Endodermal cell (in vitro differentiated cells): ENCODE measurements around the gene RBM15. TPM values are rescaled to one million over a fixed set of nuclear protein-coding genes. Genes with fewer than 3 reads are reported as not detected.

ENCODE experiments used
- DNase-seq: peaks from one replicate; pipeline ENCODE4 v3.0.0-alpha.2; 2017
- H3K27ac ChIP-seq: 2 replicates; pipeline ENCODE4 v1.5.1; 2013; ENCODE audit warnings: mild to moderate bottlenecking, low read depth, low read length, moderate library complexity
- H3K27me3 ChIP-seq: 2 replicates; pipeline ENCODE4 v1.6.1; 2013; ENCODE audit warnings: mild to moderate bottlenecking, low read length, moderate library complexity; ENCODE audit not compliant: insufficient read depth, control insufficient read depth, poor library complexity, severe bottlenecking
- H3K36me3 ChIP-seq: 2 replicates; pipeline ENCODE4 v1.7.0; 2013; ENCODE audit warnings: mild to moderate bottlenecking, low read length, moderate library complexity; ENCODE audit not compliant: control insufficient read depth, insufficient read depth
- H3K4me1 ChIP-seq: one replicate; pipeline ENCODE4 v1.7.0; 2013; ENCODE audit warnings: low read length; ENCODE audit not compliant: control insufficient read depth, insufficient read depth
- H3K4me3 ChIP-seq: 2 replicates; pipeline ENCODE4 v1.5.1; 2013; ENCODE audit warnings: mild to moderate bottlenecking, low read length, moderate library complexity
- H3K9ac ChIP-seq: 2 replicates; pipeline ENCODE4 v1.6.1; 2013; ENCODE audit warnings: mild to moderate bottlenecking, low read length, moderate library complexity; ENCODE audit not compliant: poor library complexity, severe bottlenecking; ENCODE audit errors: extremely low read depth
- H3K9me3 ChIP-seq: 2 replicates; pipeline ENCODE4 v1.6.1; 2013; ENCODE audit warnings: mild to moderate bottlenecking, low read length, moderate library complexity; ENCODE audit not compliant: control insufficient read depth
- H3K27ac Mint-ChIP-seq: 2 replicates; pipeline ENCODE4 v1.8.0; 2020; ENCODE audit warnings: mixed read lengths
- H3K27me3 Mint-ChIP-seq: 2 replicates; pipeline ENCODE4 v1.8.0; 2021; ENCODE audit warnings: mild to moderate bottlenecking, mixed read lengths; ENCODE audit not compliant: insufficient read depth
- H3K36me3 Mint-ChIP-seq: 2 replicates; pipeline ENCODE4 v1.8.0; 2020; ENCODE audit warnings: low read depth, mixed read lengths
- H3K4me1 Mint-ChIP-seq: 2 replicates; pipeline ENCODE4 v1.8.0; 2020; ENCODE audit warnings: mixed read lengths
- H3K4me3 Mint-ChIP-seq: 2 replicates; pipeline ENCODE4 v1.8.0; 2020; ENCODE audit warnings: mild to moderate bottlenecking, moderate library complexity, mixed read lengths
- H3K9me3 Mint-ChIP-seq: 2 replicates; pipeline ENCODE4 v1.8.0; 2020; ENCODE audit warnings: mild to moderate bottlenecking, mixed read lengths
- WGBS, 2 experiments: methylation state at CpG; one replicate each; pipeline versions ENCODE4 v1.1.5 to v1.1.7; 2013; ENCODE audit warnings: missing lambda C conversion rate in 2 of 2, mixed read lengths in 1 of 2; ENCODE audit not compliant: insufficient coverage in 1 of 2, insufficient read length in 1 of 2; 5-methylcytosine and 5-hydroxymethylcytosine counted together
- total RNA-seq, 2 donors: library from RNA; stranded (reverse); fragmentation: NEBNext Ultra II Directional in 1 of 2; extraction: Animal tissue kit (Norgen Biotek cat#: 25700) in 1 of 2; gene quantifications; 2 replicates in 1 of 2; 3 replicates in 1 of 2; pipeline ENCODE4 v1.2.1, GENCODE V29; 2021
- TF ChIP-seq, protein P1 (sequence below): fragments of 200-600 bp; sonication (generic); conservative IDR thresholded peaks from 2 replicates; pipeline ENCODE4 v1.5.0; 2021; ENCODE audit warnings: antibody characterized with exemption, mild to moderate bottlenecking

The RBM15 gene
- total RNA-seq, 2 donors from 2014 or later: 42.0 to 54.2 TPM

DNA sequence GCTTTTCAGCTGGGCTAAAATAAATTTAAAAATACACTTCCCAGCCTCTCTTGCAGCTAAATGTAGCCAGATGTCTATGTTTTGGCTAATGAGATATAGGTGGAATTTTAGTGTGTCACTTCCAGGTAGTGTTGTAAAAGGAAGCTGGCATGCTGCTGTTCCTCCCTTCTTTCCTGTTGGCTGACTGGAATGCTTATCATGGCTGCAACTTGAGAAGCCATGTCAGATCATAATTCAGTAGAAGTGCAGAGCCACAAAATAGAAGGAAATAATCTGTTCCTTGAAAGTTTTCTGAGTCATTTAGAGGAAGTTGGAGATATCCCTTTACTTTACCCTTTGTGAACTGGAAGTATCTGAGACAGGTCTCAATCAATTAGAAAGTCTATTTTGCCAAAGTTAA lies 10.9 kb upstream of the RBM15 start:
- Mint-ChIP-seq H3K4me1 (no peaks in the 10 kb centered on the region), H3K4me3 (no peak overlapping the region), H3K9me3 (no peaks in the 10 kb centered on the region), H3K36me3 (peaks cover 2% of the 10 kb centered on the region), H3K27me3 (no peaks in the 10 kb centered on the region), H3K27ac (no peak overlapping the region)
- no peak overlapping the region for H3K9ac ChIP-seq
- TF ChIP-seq, protein P1, sequence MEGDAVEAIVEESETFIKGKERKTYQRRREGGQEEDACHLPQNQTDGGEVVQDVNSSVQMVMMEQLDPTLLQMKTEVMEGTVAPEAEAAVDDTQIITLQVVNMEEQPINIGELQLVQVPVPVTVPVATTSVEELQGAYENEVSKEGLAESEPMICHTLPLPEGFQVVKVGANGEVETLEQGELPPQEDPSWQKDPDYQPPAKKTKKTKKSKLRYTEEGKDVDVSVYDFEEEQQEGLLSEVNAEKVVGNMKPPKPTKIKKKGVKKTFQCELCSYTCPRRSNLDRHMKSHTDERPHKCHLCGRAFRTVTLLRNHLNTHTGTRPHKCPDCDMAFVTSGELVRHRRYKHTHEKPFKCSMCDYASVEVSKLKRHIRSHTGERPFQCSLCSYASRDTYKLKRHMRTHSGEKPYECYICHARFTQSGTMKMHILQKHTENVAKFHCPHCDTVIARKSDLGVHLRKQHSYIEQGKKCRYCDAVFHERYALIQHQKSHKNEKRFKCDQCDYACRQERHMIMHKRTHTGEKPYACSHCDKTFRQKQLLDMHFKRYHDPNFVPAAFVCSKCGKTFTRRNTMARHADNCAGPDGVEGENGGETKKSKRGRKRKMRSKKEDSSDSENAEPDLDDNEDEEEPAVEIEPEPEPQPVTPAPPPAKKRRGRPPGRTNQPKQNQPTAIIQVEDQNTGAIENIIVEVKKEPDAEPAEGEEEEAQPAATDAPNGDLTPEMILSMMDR: no peak
- no peaks in the 10 kb centered on the region for H3K36me3 ChIP-seq
- no peaks in the 10 kb centered on the region for H3K27me3 ChIP-seq
- no peaks in the 10 kb centered on the region for H3K4me1 ChIP-seq
- no peaks in the 10 kb centered on the region for H3K9me3 ChIP-seq
- H3K4me3 ChIP-seq: no peak overlapping the region
- H3K27ac ChIP-seq: no peak overlapping the region
- no peak for DNase-seq

DNA sequence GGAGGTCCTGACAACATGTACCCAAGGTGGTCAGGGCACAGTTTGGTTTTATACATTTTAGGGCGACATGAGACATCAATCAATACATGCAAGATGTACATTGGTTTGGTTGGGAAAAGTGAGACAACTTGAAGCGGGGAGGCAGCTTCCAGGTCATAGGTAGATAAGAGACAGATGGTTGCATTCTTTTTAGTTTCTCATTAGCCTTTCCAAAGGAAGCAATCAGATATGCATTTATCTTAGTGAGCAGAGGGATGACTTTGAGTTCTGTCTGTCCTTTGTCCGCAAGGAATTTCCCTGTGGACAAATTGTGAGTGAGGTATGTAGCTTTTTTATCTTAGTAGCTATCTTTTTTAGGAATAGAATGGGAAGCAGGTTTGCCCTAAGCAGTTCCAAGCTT lies 10.5 kb upstream of the RBM15 start:
- Mint-ChIP-seq H3K9me3 (no peaks in the 10 kb centered on the region), H3K4me3 (no peak overlapping the region), H3K36me3 (peaks cover 2% of the 10 kb centered on the region), H3K27ac (no peak overlapping the region), H3K4me1 (no peaks in the 10 kb centered on the region), H3K27me3 (no peaks in the 10 kb centered on the region)
- 95 to 96% methylated on average over 3 of the region's 3 CpGs for WGBS, 2 experiments
- Histone ChIP-seq H3K27me3 (no peaks in the 10 kb centered on the region), H3K4me1 (no peaks in the 10 kb centered on the region), H3K36me3 (no peaks in the 10 kb centered on the region), H3K27ac (no peak overlapping the region), H3K4me3 (no peak overlapping the region), H3K9ac (no peak overlapping the region), H3K9me3 (no peaks in the 10 kb centered on the region)
- TF ChIP-seq, protein P1: no peak
- no peak for DNase-seq

DNA sequence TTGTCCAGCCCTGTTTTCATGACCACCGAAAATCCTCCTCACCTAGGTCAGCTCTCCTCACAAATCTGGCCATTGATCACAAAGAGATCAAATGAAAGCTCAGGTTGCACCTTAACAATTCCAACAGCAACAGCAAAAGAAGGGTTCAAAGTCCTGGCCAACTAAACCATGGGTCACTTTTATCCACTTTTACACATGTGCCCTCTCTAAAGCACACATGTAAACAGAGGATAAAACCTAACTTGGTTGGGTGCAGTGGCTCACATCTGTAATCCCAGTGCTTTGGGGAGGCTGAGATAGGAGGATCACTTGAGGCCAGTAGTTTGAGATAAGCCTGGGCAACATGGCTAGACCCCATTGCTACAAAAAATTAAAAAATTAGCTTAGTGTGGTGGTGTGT lies 3.9 kb upstream of the RBM15 start:
- H3K4me3 ChIP-seq: no peak overlapping the region
- H3K27me3 Mint-ChIP-seq: no peaks in the 10 kb centered on the region
- peaks cover 6% of the 10 kb centered on the region for H3K9me3 Mint-ChIP-seq
- H3K36me3 Mint-ChIP-seq: peaks cover 3% of the 10 kb centered on the region
- H3K36me3 ChIP-seq: no peaks in the 10 kb centered on the region
- H3K4me1 Mint-ChIP-seq: peaks cover 5% of the 10 kb centered on the region
- peaks cover 6% of the 10 kb centered on the region for H3K9me3 ChIP-seq
- no peak for DNase-seq
- TF ChIP-seq, protein P1: no peak
- no peaks in the 10 kb centered on the region for H3K27me3 ChIP-seq
- H3K27ac ChIP-seq: no peak overlapping the region
- H3K4me1 ChIP-seq: peaks cover under 1% of the 10 kb centered on the region
- H3K27ac Mint-ChIP-seq: no peak overlapping the region
- 80 to 86% methylated on average over 1 of the region's 1 CpG for WGBS, 2 experiments
- H3K4me3 Mint-ChIP-seq: no peak overlapping the region
- H3K9ac ChIP-seq: no peak overlapping the region
